Esophagus squamous epithelium (tissue), 4 donors: ENCODE measurements around the gene RGS7.

Experiments used
- POLR2A ChIP-seq, 4 donors: fragments of 450-650 bp; IDR thresholded peaks; one replicate each; pipeline ENCODE4 v1.6.1; 2017; ENCODE audit warnings: antibody characterized with exemption in 4 of 4, mild to moderate bottlenecking in 4 of 4, moderate library complexity in 3 of 4
- TF ChIP-seq, protein P1 (sequence below), 6 experiments: fragments of 450-650 bp in 4 of 6; fragments of 200-600 bp in 2 of 6; sonication (generic) in 2 of 6; IDR thresholded peaks; one replicate each; pipeline ENCODE4 v1.5.1; 2016 to 2019; ENCODE audit warnings: antibody characterized with exemption in 6 of 6, mild to moderate bottlenecking in 4 of 6, moderate library complexity in 4 of 6

DNA sequence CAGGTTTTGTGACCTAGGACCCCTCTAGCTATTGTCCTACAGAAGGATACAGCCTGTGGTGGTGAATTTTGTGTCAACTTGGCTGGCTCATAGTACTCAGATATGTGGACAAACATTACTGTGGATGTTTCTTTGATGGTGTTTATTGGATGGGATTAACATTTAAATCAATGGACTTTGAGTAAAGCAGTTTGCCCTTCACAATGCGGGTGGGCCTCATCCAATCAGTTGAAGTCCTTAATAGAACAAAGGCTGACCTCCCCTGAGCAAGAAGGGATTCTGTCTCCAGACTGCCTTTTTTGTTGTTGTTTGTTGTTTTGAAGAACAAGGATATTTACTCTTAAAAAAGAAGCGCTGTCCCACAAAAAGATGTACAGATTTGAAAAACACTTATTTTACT, 535.1 kb downstream of the RGS7 start:
- TF ChIP-seq, protein P1, sequence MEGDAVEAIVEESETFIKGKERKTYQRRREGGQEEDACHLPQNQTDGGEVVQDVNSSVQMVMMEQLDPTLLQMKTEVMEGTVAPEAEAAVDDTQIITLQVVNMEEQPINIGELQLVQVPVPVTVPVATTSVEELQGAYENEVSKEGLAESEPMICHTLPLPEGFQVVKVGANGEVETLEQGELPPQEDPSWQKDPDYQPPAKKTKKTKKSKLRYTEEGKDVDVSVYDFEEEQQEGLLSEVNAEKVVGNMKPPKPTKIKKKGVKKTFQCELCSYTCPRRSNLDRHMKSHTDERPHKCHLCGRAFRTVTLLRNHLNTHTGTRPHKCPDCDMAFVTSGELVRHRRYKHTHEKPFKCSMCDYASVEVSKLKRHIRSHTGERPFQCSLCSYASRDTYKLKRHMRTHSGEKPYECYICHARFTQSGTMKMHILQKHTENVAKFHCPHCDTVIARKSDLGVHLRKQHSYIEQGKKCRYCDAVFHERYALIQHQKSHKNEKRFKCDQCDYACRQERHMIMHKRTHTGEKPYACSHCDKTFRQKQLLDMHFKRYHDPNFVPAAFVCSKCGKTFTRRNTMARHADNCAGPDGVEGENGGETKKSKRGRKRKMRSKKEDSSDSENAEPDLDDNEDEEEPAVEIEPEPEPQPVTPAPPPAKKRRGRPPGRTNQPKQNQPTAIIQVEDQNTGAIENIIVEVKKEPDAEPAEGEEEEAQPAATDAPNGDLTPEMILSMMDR (IDR thresholded peaks at IDR 0.05), result no peak
- TF ChIP-seq POLR2A (IDR thresholded peaks at IDR 0.05), result no peak
